Activated CD8-positive, alpha-beta T cell treated with anti-CD3 and anti-CD28 coated beads for 36 hours (primary cell): ENCODE data around the gene ZNF512. TPM values are rescaled to one million over a fixed set of nuclear protein-coding genes. Genes with fewer than 3 reads are reported as not detected.

Source experiments
- ATAC-seq: fragments of 200-7000 bp; cut with Tn5 transposase; one replicate; pipeline ENCODE4 v1.10.0; 2021; ENCODE audit warnings: mild to moderate bottlenecking, moderate library complexity
- CTCF ChIA-PET: fragments of 350-600 bp; sonication (Branson Sonifier 250); formaldehyde crosslinking; loops from one replicate; lab custom pipeline; 2021; ENCODE audit warnings: antibody characterized with exemption; lab: Charles Lee
- POLR2A ChIA-PET: fragments of 350-600 bp; sonication (Branson Sonifier 250); formaldehyde crosslinking; loops from one replicate; lab custom pipeline; 2021; ENCODE audit warnings: antibody characterized with exemption; lab: Charles Lee
- DNase-seq: peaks from one replicate; pipeline ENCODE4 v3.0.0-alpha.2; 2020
- H3K27ac Mint-ChIP-seq: one replicate; pipeline ENCODE4 v1.8.0; 2021; ENCODE audit warnings: mild to moderate bottlenecking, mixed read lengths
- H3K27me3 Mint-ChIP-seq: one replicate; pipeline ENCODE4 v1.8.0; 2021; ENCODE audit warnings: mixed read lengths
- H3K36me3 Mint-ChIP-seq: one replicate; pipeline ENCODE4 v1.8.0; 2021; ENCODE audit warnings: low read depth, mixed read lengths
- H3K4me1 Mint-ChIP-seq: one replicate; pipeline ENCODE4 v1.8.0; 2021; ENCODE audit warnings: low read depth, mixed read lengths
- H3K4me3 Mint-ChIP-seq: one replicate; pipeline ENCODE4 v1.8.0; 2021; ENCODE audit warnings: mild to moderate bottlenecking, moderate library complexity, mixed read lengths
- H3K9me3 Mint-ChIP-seq: one replicate; pipeline ENCODE4 v1.8.0; 2021; ENCODE audit warnings: mixed read lengths
- intact Hi-C: fragments of 100-400 bp; cut with micrococcal nuclease; formaldehyde crosslinking; loops from one replicate; pipeline ENCODE4 v1.10.0; 2022
- total RNA-seq, 2 experiments: library from RNA; stranded (reverse); gene quantifications; one replicate each; pipeline ENCODE4 v1.2.3, GENCODE V29; 2021
- TF ChIP-seq, protein P1 (sequence below): fragments of 200-600 bp; IDR thresholded peaks from one replicate; pipeline ENCODE4 v1.8.0; 2022; ENCODE audit warnings: antibody characterized with exemption, mild to moderate bottlenecking

Gene ZNF512
- total RNA-seq, 2 experiments from 2014 or later = 29.2 to 31.5 TPM

DNA sequence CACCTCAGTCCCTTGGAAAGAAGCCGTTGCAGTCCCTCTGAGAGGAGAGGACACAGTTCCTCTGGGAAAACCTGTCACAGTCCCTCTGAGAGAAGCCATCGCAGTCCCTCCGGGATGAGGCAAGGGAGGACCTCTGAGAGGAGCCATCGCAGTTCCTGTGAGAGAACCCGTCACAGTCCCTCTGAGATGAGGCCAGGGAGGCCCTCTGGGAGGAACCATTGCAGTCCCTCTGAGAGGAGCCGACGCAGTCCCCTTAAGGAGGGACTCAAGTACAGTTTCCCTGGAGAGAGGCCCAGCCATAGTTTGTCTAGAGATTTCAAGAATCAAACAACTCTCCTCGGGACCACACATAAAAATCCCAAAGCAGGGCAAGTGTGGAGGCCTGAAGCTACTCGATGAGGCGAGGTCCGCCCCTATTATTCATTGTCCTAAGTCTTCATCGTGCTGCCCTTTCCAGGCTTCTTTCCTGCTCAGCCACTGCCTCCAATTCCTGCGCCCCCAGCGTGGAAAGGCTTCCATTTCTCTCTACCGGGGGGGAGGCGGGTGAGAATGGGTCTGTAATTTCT, 630 bp upstream of the ZNF512 start:
- POLR2A ChIA-PET = interaction anchor here (0.9 to 2.2 kb wide), 5 partner anchors 8 to 173 kb away, joined by 3 to 8 read pairs (median 5); partner anchors contain the start of genes GPN1, PPM1G, SLC4A1AP and SUPT7L

GRCh38 chr2:27583390-27583915, 611 bp downstream of the ZNF512 start:
- Mint-ChIP-seq H3K9me3 (peaks cover 17% of the 10 kb centered on the region), H3K36me3 (peaks cover 26% of the 10 kb centered on the region), H3K27me3 (no peaks in the 10 kb centered on the region), H3K4me1 (peaks cover 46% of the 10 kb centered on the region), H3K27ac (peak overlapping the region; percentile 95), H3K4me3 (peak overlapping the region; percentile 97)
- ChIA-PET CTCF (interaction anchor here (1.7 kb wide), 1 partner anchor 101 kb away, joined by 4 read pairs; no protein-coding TSS in a partner anchor), POLR2A (interaction anchor here (0.8 to 2.2 kb wide), 6 partner anchors 10 to 174 kb away, joined by 3 to 8 read pairs (median 4); partner anchors contain the start of genes GPN1, PPM1G, SLC4A1AP and SUPT7L)
- TF ChIP-seq, protein P1, sequence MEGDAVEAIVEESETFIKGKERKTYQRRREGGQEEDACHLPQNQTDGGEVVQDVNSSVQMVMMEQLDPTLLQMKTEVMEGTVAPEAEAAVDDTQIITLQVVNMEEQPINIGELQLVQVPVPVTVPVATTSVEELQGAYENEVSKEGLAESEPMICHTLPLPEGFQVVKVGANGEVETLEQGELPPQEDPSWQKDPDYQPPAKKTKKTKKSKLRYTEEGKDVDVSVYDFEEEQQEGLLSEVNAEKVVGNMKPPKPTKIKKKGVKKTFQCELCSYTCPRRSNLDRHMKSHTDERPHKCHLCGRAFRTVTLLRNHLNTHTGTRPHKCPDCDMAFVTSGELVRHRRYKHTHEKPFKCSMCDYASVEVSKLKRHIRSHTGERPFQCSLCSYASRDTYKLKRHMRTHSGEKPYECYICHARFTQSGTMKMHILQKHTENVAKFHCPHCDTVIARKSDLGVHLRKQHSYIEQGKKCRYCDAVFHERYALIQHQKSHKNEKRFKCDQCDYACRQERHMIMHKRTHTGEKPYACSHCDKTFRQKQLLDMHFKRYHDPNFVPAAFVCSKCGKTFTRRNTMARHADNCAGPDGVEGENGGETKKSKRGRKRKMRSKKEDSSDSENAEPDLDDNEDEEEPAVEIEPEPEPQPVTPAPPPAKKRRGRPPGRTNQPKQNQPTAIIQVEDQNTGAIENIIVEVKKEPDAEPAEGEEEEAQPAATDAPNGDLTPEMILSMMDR = no peak
- peak; percentile 7 for ATAC-seq
- intact Hi-C loops = no loop called here
- DNase-seq = no peak

More for the DNA sequence above, 630 bp upstream of the ZNF512 start:
- CTCF ChIA-PET = interaction anchor here (1.7 kb wide), 1 partner anchor 102 kb away, joined by 4 read pairs; no protein-coding TSS in a partner anchor
- Mint-ChIP-seq H3K27ac (peak overlapping the region; percentile 95), H3K27me3 (no peaks in the 10 kb centered on the region), H3K36me3 (peaks cover 19% of the 10 kb centered on the region), H3K9me3 (peaks cover 23% of the 10 kb centered on the region), H3K4me1 (peaks cover 35% of the 10 kb centered on the region), H3K4me3 (peak overlapping the region; percentile 97)
- no peak for DNase-seq
- TF ChIP-seq, protein P1 = no peak
- intact Hi-C loops = no loop called here
- no peak for ATAC-seq

GRCh38 chr2:27584597-27584996, 1.8 kb downstream of the ZNF512 start:
- Mint-ChIP-seq H3K27ac (peak overlapping the region; percentile 23), H3K9me3 (peaks cover 10% of the 10 kb centered on the region), H3K36me3 (peaks cover 30% of the 10 kb centered on the region), H3K4me3 (peak overlapping the region; percentile 97), H3K27me3 (no peaks in the 10 kb centered on the region), H3K4me1 (peaks cover 50% of the 10 kb centered on the region)
- intact Hi-C loops = no loop called here
- CTCF ChIA-PET = interaction anchor here (1.4 to 1.9 kb wide), 2 partner anchors 13 to 99 kb away, joined by 6 to 10 read pairs; no protein-coding TSS in a partner anchor
- POLR2A ChIA-PET = interaction anchor here (1.4 to 1.5 kb wide), 2 partner anchors 44 to 176 kb away, joined by 4 to 6 read pairs; partner anchors contain the start of genes CCDC121, GPN1 and PPM1G
- TF ChIP-seq, protein P1 = no peak
- ATAC-seq (no peak), DNase-seq (no peak)

DNA sequence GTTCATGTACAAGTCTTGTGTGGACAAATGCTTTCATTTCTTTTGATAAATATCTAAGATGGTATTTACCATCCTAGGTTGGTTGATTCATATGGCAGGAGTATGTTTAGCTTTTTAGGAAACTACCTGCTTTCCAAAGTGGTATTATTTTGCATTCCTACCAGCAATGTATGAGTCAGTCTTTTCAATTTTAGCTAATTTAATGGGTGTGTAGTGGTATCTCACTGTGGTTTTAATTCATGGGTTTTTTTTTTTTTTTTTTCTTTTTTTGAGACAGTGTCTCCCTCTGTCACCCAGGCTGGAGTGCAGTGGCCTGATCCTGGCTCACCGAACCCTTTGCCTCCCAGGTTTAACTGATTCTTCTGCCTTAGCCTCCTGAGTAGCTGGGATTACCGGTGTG, 4.2 kb downstream of the ZNF512 start:
- peaks cover 55% of the 10 kb centered on the region for H3K4me1 Mint-ChIP-seq
- no peaks in the 10 kb centered on the region for H3K27me3 Mint-ChIP-seq
- TF ChIP-seq, protein P1 = no peak
- intact Hi-C loops = no loop called here
- peak overlapping the region; percentile 71 for H3K27ac Mint-ChIP-seq
- peaks cover 14% of the 10 kb centered on the region for H3K9me3 Mint-ChIP-seq
- ChIA-PET POLR2A (no interaction called here), CTCF (interaction anchor here (0.6 kb wide), 1 partner anchor 29 kb away, joined by 3 read pairs; no protein-coding TSS in a partner anchor)
- H3K36me3 Mint-ChIP-seq = peaks cover 45% of the 10 kb centered on the region
- no peak overlapping the region for H3K4me3 Mint-ChIP-seq
- DNase-seq (no peak), ATAC-seq (peak; percentile 8)

- intact Hi-C loops = no loop called here
- H3K36me3 Mint-ChIP-seq = peaks cover 48% of the 10 kb centered on the region
- DNase-seq = no peak
- H3K4me3 Mint-ChIP-seq = no peak overlapping the region
- peaks cover 15% of the 10 kb centered on the region for H3K9me3 Mint-ChIP-seq
- TF ChIP-seq, protein P1 = no peak
- H3K27me3 Mint-ChIP-seq = no peaks in the 10 kb centered on the region
- no peak for ATAC-seq
- ChIA-PET POLR2A (no interaction called here), CTCF (no interaction called here)
- H3K4me1 Mint-ChIP-seq = peaks cover 55% of the 10 kb centered on the region
- H3K27ac Mint-ChIP-seq = no peak overlapping the region
Measured at GRCh38 chr2:27588308-27588707, 5.5 kb downstream of the ZNF512 start.
